ENCODE data around the gene SP100. TPM values are rescaled to one million over a fixed set of nuclear protein-coding genes. Genes with fewer than 3 reads are reported as not detected.

SP100 gene
- total RNA-seq, 2 donors from 2014 or later = 0.11 to 0.70 TPM

GRCh38 chr2:230417436-230417835 lies 1.4 kb downstream of the SP100 start:
- no peak overlapping the region for H3K4me3 Mint-ChIP-seq
- no peak overlapping the region for H3K27ac Mint-ChIP-seq
- 82 to 86% methylated on average over 1 to 2 of the region's 4 CpGs for WGBS, 2 experiments (ENCODE audit: insufficient coverage in 1 of 2, insufficient read length in 1 of 2)

GRCh38 chr2:230418341-230419016 lies 2.5 kb downstream of the SP100 start:
- WGBS, 2 experiments (ENCODE audit: insufficient coverage in 1 of 2, insufficient read length in 1 of 2) = 88% methylated on average over 4 to 8 of the region's 9 CpGs
- H3K9me3 ChIP-seq (ENCODE audit: control insufficient read depth, low read length) = no peaks in the 10 kb centered on the region
- H3K4me3 ChIP-seq (ENCODE audit: low read length) = no peak overlapping the region
- no peaks in the 10 kb centered on the region for H3K36me3 ChIP-seq (ENCODE audit: control insufficient read depth, insufficient read depth, low read length)
- H3K9ac ChIP-seq (ENCODE audit: extremely low read depth, low read length, poor library complexity, severe bottlenecking) = no peak overlapping the region
- H3K27me3 ChIP-seq (ENCODE audit: control insufficient read depth, insufficient read depth, low read length, poor library complexity, severe bottlenecking) = peaks cover 2% of the 10 kb centered on the region
- H3K27ac Mint-ChIP-seq = no peak overlapping the region
- H3K9me3 Mint-ChIP-seq = no peaks in the 10 kb centered on the region
- TF ChIP-seq CTCF (conservative IDR thresholded peaks at IDR 0.05) = no peak
- no peak overlapping the region for H3K4me3 Mint-ChIP-seq
- peaks cover 18% of the 10 kb centered on the region for H3K27me3 Mint-ChIP-seq (ENCODE audit: insufficient read depth)
- no peak for DNase-seq
- H3K27ac ChIP-seq (ENCODE audit: low read depth, low read length) = no peak overlapping the region
- H3K4me1 Mint-ChIP-seq = peaks cover 2% of the 10 kb centered on the region
- no peaks in the 10 kb centered on the region for H3K36me3 Mint-ChIP-seq (ENCODE audit: low read depth)
- no peaks in the 10 kb centered on the region for H3K4me1 ChIP-seq (ENCODE audit: control insufficient read depth, insufficient read depth, low read length)

More at GRCh38 chr2:230417436-230417835, 1.4 kb downstream of the SP100 start:
- Histone ChIP-seq H3K4me3 (ENCODE audit: low read length) (no peak overlapping the region), H3K27me3 (ENCODE audit: control insufficient read depth, insufficient read depth, low read length, poor library complexity, severe bottlenecking) (peaks cover 13% of the 10 kb centered on the region), H3K9me3 (ENCODE audit: control insufficient read depth, low read length) (no peaks in the 10 kb centered on the region), H3K36me3 (ENCODE audit: control insufficient read depth, insufficient read depth, low read length) (no peaks in the 10 kb centered on the region), H3K27ac (ENCODE audit: low read depth, low read length) (no peak overlapping the region), H3K4me1 (ENCODE audit: control insufficient read depth, insufficient read depth, low read length) (no peaks in the 10 kb centered on the region), H3K9ac (ENCODE audit: extremely low read depth, low read length, poor library complexity, severe bottlenecking) (no peak overlapping the region)
- H3K4me1 Mint-ChIP-seq = peaks cover 2% of the 10 kb centered on the region
- TF ChIP-seq CTCF (conservative IDR thresholded peaks at IDR 0.05) = no peak
- peaks cover 28% of the 10 kb centered on the region for H3K27me3 Mint-ChIP-seq (ENCODE audit: insufficient read depth)
- no peaks in the 10 kb centered on the region for H3K36me3 Mint-ChIP-seq (ENCODE audit: low read depth)
- no peak for DNase-seq
- H3K9me3 Mint-ChIP-seq = no peaks in the 10 kb centered on the region

GRCh38 chr2:230419181-230419580 lies 3.2 kb downstream of the SP100 start:
- Mint-ChIP-seq H3K4me1 (peaks cover 2% of the 10 kb centered on the region), H3K9me3 (no peaks in the 10 kb centered on the region), H3K4me3 (no peak overlapping the region), H3K27ac (no peak overlapping the region), H3K27me3 (ENCODE audit: insufficient read depth) (peaks cover 12% of the 10 kb centered on the region), H3K36me3 (ENCODE audit: low read depth) (no peaks in the 10 kb centered on the region)
- DNase-seq = no peak
- Histone ChIP-seq H3K36me3 (ENCODE audit: control insufficient read depth, insufficient read depth, low read length) (no peaks in the 10 kb centered on the region), H3K9me3 (ENCODE audit: control insufficient read depth, low read length) (no peaks in the 10 kb centered on the region), H3K27me3 (ENCODE audit: control insufficient read depth, insufficient read depth, low read length, poor library complexity, severe bottlenecking) (no peaks in the 10 kb centered on the region), H3K4me1 (ENCODE audit: control insufficient read depth, insufficient read depth, low read length) (no peaks in the 10 kb centered on the region), H3K4me3 (ENCODE audit: low read length) (no peak overlapping the region), H3K9ac (ENCODE audit: extremely low read depth, low read length, poor library complexity, severe bottlenecking) (no peak overlapping the region), H3K27ac (ENCODE audit: low read depth, low read length) (no peak overlapping the region)
- no peak for TF ChIP-seq CTCF (conservative IDR thresholded peaks at IDR 0.05)
- 89 to 95% methylated on average over 4 of the region's 4 CpGs for WGBS, 2 experiments (ENCODE audit: insufficient coverage in 1 of 2, insufficient read length in 1 of 2)

Measured in endodermal cell (in vitro differentiated cells).